Dedifferentiated amniotic fluid mesenchymal stem cell (primary cell): ENCODE data around the gene AGPAT3.

Source experiments
- DNase-seq: peaks from one replicate; pipeline ENCODE4 v3.0.0-alpha.2; 2016; ENCODE audit errors: extremely low spot score

AGPAT3 gene

DNA sequence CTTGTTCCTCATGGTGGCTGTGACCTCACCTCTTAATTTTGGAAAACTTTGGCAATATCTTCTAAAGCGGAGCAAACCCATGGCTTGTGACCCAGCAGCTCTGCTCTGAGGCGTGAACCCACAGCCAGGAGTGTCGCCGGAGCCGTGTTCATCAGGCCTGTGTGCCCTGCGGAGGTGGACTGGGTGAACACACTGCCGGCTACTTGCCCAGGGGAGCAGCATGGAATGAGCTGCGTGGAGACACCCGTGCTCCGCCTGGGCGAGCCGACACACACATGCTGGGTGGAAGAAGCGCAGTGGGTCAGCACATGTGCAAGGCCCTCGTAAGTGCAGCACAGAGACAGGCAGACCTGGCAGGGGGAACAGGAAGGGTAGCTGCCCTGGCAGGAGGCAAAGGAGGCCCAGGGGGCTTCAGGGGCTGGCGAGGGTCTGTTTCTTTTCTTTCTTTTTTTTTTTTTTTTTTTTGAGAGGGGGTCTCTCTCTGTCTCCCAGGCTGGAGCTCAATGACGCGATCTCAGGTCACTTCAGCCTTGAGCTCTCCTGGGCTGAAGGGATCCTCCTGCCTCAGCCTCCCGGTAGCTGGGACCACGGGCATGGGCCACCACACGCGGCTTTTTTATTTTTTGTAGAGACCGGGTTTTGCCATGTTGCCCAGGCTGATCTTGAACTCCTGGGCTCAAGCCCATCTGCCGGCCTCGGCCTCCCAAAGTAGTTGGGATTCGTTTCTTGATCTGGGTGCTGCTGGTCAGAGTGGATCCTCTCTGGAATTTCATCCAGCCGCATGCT lies 41.8 kb downstream of the AGPAT3 start:
- DNase-seq, result no peak

DNA sequence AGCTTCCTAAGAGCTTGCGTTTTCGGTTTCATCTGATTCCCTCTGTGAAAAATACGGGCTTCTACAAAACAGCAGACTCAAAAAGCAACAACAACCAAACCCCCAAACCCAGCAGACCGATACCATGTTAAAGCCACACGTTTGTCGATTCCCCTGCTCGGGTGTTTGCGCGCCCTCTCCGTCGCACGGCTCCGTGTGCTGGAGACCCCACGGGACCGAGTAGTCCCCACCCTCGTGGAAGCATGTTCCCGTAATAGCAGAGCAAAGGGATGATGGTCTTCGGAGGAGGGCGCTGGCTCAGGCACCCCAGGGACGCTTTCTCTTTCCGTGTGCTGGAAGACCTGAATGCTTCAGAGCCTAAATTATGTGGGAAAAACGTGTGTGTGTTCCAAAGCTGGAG lies 42.7 kb downstream of the AGPAT3 start:
- no peak for DNase-seq

DNA sequence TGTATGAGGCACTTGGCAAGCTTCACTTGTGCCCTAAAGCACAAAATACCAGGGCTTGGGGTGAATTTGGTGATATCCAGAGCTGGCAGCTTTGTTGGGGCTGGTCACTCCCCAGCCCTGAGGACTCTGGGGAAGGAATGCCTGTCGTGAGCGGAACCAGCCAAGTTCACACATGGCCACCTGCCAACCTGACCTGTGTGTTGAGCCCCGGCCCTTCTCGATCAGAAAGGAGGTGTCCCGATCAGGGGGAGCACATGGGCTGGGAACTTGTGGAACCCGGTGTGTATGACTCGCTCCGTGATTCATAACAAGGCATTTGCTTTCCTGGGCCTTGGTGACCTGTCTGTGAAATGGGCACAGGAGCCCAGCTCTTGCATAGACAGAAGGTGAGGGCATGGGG lies 43.1 kb downstream of the AGPAT3 start:
- DNase-seq, result no peak

DNA sequence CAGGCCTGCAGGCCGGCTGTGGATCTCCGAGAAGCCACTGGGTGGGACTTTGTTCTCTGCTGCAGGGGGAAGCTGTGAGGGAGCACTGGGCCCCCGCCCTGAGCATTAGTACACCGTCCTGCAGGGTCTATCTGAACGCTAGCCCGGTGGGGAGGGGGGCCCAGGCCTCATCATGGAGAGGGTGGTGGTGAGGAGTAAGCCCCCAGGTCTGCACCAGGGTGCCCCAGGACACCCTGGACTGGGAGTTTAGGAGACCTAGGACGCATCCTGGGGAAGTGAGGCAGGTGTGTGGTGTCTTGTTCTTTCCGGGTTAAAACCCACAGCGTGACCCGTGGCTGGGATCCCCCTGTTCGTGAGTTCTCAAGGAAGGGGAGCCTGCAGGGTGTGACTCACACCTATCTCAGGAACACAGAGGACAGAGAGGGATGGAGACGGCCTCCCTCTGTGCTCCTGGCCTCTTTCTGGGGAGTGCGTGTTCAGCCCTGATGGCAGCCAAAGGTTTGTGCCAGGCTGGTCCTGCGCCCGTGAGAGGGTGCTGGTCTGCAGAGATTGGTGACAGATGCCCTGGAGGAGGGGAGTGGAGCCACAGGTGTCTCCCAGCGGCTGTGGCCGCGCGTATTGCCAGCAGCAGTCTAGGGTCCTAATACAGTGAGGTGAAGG lies 44.8 kb downstream of the AGPAT3 start:
- DNase-seq, result no peak

DNA sequence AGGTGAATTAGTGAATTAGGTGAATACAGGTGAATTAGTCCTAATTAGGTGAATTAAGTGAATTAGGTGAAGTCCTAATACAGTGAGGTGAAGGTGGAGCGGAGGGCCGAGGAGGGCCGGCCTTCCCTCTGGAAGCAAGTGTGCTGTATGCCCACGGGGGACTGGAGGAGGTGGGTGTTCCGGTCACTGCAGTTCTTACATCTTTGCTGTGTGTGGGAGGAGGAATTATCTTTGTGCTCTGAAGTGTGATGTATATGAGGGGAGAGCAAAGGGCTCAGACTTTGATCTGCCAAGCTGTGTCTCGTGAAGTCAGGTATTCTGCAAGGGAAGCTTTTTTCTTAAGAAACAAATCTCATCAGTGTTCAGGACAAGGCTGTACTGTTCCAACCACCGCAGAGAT lies 45.4 kb downstream of the AGPAT3 start:
- no peak for DNase-seq

DNA sequence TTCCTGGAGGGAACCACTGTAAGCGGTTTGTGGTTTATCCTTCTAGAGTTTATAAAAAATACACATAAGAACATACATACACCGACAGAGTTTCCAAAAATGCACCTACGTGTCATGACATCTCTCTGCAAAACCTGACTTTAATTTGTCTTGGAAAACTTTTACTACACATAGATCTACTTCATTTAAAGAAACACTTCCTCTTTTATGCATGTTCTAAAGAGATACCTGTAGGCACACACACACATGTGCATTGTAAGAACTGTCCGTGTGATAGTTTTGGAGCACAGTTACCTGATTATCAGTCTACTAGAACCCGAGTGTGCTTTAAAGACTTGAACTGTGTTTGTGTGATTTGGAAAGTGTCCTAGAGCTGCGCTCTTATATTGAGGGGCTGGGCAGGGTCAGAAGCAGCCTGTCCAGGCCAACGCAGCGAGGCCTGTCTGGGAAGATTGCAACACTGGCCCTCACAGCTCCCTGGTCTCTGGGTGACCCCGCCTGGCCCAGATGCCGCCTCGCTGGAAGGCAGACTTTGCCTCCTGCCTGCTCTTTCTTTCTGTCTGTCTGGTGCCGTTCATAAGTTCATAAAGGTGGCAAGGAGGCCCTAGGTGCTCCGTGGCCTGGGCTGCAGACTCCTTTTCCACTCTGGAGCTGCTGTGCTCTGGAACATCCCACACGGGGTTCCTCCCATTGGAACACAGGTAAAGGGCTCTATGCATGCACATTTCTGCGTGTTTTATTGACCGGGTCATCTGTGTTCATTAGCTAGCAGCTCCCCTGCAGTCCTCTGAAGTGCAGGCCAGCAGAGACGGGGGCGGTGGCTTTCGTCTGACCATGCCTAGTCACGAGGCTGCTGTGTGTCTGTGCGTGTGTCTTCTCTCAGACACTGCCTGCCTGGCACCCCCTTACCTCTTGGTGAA lies 46.3 kb downstream of the AGPAT3 start:
- no peak for DNase-seq

DNA sequence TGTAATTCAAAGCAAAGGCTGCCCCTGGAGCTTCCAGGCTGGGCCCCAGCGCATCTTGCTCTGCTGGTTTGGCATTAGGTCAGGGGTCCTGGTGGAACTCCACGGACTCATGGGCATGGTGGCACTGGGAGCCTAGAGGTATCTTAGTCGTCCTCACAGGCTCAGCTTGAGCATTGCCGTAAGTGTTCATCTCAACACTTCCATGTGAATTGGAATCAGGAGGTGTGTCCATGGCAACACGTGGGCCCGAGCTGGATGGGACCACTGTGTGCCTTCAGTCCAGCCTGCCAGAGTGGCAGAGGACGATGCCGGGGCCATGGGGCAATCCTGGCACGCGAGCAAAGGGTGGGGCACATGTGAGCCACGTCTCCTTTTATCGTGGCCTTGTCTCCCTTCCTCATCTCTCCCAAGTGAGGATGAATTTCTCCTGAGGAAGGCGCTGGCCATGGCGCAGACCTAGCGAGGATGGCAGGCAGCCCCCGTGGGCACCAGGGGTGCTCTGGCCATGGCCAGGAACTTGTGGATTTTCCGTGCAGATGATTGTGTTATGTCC lies 47.0 kb downstream of the AGPAT3 start:
- DNase-seq, result no peak

DNA sequence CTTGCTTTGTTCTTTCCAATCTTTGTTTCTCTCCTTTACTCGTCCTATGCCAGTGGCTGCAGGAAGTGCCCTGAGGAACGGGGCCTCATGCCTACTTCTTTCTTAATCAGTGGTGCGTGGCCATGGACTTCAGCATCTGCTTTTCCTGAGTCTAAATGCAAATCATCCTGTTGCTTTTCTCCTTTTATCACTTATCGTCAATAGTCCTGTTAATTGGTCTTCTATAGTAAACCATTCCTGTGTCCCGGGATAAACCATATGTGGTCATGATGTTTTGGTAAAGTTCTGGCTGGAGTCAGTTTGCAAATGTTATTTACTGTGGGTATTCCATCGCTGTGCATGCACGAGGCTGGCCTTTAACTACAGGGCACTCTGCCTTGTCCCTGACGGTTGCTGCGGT lies 47.5 kb downstream of the AGPAT3 start:
- DNase-seq, result no peak

DNA sequence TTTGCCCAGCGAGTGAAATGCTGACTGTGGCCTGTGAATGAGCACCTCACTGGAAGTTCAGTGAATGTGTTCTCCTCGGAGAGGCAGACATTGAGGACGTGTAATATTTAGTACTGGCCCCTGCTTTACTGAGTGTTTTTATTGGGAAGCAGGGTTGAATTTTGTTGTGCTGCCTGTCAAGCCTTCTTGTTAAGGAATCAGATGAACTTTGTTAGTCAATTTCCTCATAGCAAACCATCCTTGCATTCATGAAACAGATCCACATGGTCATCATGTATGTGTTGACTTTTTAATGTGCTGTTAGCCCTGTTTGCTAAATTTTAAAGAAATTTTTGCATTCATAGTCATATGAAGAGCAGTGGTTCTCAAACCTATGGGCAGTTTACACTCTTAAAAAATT lies 47.9 kb downstream of the AGPAT3 start:
- DNase-seq, result no peak

DNA sequence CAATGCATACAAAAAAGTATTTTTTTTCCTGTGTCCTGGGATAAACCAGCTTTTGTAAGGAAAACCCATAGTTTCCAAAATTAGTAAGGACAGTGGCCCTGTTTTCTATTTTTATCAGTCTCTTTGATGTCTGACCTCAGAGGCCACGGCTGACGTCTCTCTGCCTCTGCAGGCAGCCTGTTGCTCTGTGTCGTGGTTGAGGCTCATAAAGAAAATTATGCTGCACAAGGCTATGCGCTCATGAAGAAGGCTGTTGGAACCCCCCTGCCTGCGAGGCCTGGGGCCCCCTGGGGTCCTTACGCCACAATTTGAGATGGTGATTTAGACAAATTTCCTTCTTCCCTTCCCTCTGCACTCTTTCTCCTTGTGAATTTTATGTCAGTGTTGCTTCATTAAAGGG lies 48.9 kb downstream of the AGPAT3 start:
- no peak for DNase-seq

DNA sequence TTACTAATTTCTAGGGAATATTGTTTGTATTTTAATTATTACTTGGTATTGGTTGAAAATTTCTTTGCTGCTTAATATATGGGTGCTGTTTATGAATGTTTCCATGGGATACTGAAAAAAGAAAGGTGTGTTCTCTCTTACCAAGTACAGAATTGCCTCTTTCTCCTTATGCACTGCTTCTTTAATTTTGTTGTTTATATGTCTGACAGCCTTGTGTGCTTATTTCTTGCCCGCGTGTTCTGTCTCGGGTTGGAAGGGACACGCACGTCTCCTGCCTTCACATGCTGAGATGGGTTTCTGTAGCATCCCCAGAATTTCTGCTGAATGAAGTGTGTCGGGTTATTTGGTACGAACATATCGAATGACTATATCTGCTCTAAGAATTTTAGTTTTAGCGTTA lies 51.1 kb downstream of the AGPAT3 start:
- no peak for DNase-seq

DNA sequence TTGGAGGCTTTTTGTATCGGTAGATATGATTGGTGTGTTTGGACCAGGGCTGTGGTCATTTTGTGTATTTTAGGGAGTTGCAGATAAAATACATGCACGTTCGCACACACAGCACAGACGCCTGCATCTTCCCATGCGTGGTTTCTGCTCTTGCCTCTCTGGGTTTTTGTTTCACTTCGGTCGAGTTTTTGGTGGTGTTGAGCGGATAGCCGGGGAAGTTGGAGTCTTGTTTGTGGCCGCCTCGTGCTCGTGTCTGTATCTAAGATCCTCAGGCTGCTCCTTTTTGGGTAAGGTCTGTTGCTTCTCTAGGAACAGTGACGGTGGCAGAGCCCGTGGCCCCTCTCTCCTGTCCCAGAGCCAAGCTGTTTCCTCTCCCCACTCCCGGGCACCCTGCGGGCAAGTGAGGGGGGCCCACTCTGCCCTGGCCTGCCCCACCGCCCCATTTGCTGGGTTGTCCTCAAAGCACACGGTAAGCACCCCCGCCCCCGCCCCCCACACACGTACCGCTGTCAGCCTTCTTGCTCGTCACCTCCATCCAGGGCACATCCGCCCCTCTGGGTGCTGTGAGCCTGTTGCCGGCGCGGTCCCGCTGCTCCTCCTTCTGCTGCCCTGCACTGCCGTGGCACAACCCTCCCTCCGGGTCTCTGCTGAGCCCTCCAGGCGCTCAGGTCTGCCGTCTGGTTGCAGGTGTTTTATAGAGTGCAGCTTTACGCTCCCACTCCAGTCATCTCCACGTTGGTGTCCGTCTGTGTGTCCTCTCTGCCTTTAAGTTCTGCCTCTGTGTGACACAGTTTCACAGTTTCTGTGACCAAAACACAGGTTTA lies 51.9 kb downstream of the AGPAT3 start:
- no peak for DNase-seq

DNA sequence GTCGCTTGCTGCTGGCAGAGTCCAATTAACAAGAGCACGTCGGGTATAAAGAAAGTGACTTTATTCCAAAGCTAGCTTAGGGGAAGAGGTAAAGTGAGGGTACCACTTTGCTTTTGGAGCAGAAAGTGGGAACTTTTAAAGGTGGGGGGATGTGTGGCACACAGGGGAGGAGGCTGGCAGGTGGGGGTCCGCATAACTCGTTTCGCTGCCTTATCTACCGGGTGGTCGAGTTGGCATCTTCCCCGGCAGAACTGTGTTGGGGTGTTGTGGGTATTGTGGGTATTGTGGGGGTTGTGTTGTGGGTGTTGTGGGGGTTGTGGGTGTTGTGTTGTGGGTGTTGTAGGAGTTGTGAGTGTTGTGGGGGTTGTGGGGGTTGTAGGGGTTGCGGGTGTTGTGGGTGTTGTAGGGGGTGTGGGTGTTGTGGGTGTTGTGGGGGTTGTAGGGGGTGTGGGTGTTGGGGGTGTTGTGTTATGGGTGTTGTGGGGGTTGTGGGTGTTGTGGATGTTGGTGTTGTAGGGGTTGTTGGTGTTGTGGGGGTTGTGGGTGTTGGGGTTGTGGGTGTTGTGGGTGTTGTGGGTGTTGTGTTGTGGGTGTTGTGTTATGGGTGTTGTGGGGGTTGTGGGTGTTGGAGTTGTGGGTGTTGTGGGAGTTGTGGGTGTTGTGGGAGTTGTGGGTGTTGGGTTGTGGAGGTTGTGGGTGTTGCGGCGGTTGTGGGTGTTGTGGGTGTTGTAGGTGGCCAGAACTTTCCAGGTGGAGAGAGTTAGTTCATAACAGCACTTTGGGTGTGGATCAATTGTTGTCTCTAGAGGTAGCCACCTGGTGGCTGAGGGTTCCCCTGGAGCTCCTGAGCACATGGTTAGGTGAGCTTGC lies 52.7 kb downstream of the AGPAT3 start:
- DNase-seq, result no peak

DNA sequence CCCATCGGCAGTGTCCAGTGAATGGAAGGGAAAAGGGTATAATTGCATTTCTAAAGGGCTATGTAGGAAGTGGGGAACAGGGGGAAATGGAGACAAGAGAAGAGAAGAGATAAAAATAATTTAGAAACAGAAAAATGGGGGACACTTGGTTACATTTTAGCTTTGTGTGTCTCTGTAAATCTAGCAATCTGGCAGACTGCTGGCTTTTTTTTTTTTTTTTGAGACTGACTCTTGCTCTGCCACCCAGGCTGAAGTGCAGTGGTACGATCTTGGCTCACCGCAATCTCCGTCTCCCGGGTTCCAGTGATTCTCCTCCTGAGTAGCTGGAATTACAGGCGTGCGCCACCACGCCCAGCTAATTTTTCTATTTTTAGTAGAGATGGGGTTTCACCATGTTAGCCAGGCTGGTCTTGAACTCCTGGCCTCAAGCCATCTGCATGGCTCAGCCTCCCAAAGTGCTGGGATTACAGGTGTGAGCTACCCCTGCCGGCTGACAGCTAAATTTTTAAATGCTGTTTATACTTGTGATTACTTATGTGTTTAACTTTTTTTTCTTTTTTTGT lies 53.4 kb downstream of the AGPAT3 start:
- DNase-seq, result no peak

DNA sequence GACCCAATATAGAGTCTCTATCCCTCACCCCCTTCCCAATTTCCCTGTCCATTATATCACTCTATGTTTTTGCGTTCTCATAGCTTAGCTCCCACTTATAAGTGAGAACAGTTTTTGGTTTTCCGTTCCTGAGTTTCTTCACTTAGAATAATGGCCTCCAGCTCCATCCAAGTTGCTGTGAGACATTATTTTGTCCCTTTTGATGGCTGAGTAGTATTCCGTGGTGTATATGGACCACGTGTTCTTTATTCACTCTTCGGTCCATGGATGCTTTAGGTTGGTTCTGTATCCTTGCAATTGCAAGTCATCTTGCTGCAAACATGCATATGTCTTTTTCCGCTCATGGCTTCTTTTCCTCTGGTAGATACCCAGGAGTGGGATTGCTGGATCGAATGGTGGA lies 54.3 kb downstream of the AGPAT3 start:
- no peak for DNase-seq

DNA sequence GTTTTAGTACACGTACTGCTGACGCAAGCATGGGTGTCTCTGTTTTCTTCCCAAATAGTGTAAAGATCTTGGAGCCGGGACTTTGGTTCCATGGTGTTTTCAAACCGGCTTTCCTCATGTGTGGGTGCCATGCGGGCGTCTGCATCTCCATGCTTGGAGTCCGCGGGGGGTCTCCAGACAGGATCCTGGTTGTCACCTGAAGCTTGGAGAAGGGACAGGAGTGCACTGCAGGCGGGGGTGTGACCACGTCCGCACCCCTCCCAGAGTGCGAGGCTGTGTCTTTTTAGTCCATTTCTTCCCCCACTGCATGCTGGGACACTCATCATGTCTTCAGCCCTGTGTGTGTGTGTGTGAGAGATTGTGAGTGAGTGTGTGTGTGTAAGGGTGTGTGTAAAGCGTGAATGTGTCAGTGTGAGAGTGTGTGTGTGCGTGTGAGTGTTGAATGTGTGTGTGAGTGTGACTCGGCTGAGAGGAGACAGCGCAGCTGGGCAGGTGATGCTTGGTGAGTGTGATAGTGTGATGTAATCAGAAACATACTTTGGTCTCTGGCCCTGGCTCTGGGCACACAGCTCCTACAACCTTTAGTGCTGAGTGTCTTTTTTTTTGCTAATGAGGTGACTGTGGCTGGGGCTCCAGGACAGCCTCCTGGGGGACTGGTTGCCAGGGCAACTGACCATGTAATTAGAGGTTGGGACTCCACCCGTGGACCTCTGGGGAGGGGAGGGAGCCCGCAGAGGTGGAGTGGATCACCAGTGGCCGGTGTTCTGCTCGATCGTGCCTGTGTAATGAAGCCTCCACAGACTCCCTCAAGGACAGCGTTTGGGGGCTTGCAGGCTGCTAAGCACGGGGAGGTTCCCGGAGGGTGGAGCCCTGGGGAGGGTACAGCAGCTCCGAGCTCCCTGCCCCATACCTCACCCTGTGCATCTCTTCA lies 55.1 kb downstream of the AGPAT3 start:
- DNase-seq, result no peak

DNA sequence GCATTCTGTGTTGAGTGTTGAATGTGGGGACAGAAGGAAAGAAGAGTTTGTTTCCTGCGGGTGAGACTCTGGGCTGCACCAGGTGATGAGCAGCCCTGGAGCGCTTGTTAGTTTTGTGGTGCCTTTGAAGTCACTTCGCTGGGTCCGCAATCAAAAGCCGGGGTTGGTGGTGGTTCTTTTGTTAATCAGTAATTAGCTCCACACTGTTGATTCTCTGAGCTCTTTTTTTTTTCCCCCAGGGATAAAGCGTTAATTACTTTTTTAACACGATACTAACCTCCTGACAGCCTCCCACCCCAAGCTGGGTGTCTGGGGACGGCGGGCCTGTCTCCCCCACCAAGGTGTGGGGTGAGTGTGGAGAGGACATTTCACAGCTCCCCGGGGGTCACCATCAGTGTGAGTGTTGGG lies 56.6 kb downstream of the AGPAT3 start:
- DNase-seq, result no peak

DNA sequence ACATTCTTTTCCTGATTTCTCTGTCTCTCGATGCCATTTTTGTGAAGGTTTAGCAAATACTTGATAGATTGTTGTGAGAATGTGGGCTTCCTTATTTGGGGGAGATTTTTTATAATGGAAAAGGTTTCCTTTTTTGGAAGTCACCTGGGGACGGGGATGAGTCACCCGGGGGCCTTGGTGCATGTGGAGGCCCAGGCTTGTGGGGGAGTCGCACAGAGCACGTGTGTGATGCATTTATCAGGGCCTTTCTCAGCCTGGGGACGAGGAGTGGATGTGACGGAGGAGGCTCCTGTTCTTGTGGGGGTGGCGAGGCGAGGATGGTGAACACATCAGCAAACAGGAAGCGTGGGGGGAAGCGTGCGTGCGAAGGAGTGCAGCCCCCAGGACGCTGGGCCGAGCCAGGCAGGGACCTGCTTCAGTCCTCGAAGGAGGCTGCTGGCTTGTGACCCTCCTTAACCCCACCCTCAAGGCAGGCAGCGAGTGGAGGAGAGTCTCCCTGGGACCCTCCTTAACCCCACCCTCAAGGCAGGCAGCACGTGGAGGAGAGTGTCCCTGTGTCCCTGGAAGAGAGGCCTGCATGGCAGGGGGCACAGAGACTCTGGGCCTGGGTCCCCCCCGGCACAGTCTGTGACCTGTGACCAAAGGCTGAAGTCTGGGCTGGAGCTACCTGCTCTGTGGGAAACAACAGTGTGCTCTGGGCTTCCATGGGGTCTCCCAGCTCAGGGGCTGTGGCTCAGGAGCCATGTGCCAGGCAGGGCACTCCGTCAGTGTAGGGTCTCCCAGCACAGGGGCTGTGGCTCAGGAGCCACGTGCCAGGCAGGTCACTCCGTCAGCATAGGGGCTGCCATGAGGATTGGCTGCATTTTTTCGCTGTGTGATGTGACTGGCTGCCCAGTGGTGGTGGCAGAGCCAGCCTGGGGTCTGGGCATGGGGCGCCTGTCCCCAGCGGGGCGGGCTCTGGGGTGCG lies 57.2 kb downstream of the AGPAT3 start:
- no peak for DNase-seq
